NT2/D1 (cell line): Measurements from ENCODE around the gene SETD6.

Experiments used
- DNase-seq: peaks from one replicate; pipeline ENCODE4 v3.0.0-alpha.2; 2011; ENCODE audit warnings: low read depth, low spot score
- H3K27me3 ChIP-seq: 2 replicates; pipeline ENCODE4 v1.6.0; 2011; ENCODE audit warnings: mild to moderate bottlenecking; ENCODE audit not compliant: insufficient read length, insufficient read depth
- H3K36me3 ChIP-seq: 2 replicates; pipeline ENCODE4 v1.6.1; 2011; ENCODE audit warnings: mild to moderate bottlenecking, low read length, mixed read lengths; ENCODE audit not compliant: insufficient read depth, insufficient read length
- H3K4me1 ChIP-seq: 2 replicates; pipeline ENCODE4 v1.5.1; 2011; ENCODE audit not compliant: insufficient read depth, insufficient read length
- H3K4me3 ChIP-seq: 2 replicates; pipeline ENCODE4 v1.5.1; 2011; ENCODE audit warnings: low read depth; ENCODE audit not compliant: insufficient read length
- H3K9ac ChIP-seq: 2 replicates; pipeline ENCODE4 v1.6.0; 2011; ENCODE audit warnings: low read depth; ENCODE audit not compliant: insufficient read length
- H3K9me3 ChIP-seq: 2 replicates; pipeline ENCODE4 v1.5.1; 2011; ENCODE audit warnings: mild to moderate bottlenecking, low read length; ENCODE audit not compliant: insufficient read depth
- SUZ12 ChIP-seq: IDR thresholded peaks from 2 replicates; pipeline ENCODE4 v1.6.1; 2011; ENCODE audit not compliant: insufficient read length, insufficient read depth; ENCODE audit errors: extremely low read depth
- YY1 ChIP-seq: IDR thresholded peaks from 2 replicates; pipeline ENCODE4 v1.6.1; 2011; ENCODE audit not compliant: insufficient read length, insufficient read depth
- ZNF274 ChIP-seq: IDR thresholded peaks from 2 replicates; pipeline ENCODE4 v1.6.1; 2011; ENCODE audit warnings: mild to moderate bottlenecking, low read depth, low read length

SETD6 gene

DNA sequence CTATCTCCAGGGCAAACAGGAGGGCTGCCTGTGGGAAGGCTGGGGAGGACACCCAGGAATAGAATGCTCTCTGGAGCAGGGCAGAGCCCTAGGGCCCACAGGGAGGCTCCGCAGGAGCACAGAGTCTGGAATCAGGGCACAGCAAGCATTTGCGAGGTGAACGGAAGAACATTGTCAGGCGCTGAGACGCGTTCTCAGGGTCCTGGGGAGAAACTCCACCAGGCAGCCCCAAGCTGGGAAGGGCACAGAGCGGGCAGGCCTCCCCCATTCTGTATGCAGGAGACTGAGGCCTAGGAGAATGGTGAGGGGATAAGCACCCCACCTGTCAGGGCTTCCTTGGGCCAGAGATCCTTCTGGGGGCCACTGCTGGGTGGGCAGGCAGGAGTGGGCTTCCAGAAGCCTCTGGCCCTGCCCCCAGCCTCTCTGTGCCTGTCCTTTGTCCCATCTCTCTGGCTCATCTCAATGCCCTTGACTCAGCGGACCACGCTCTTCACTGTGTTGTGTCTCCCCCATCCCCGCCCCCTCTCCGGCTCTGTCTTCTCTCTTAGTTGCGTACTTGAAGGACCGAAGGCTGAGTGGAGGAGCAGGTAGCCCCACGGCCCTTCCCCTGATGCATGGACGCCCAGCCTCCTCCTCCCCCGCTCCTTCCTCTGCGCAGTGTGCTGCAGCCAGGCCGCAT is 5.1 kb upstream of the SETD6 start:
- H3K27me3 ChIP-seq = no peaks in the 10 kb centered on the region
- H3K36me3 ChIP-seq = peaks cover 32% of the 10 kb centered on the region
- TF ChIP-seq YY1 (no peak), SUZ12 (no peak), ZNF274 (no peak)
- H3K9me3 ChIP-seq = no peaks in the 10 kb centered on the region
- DNase-seq = no peak
- H3K9ac ChIP-seq = no peak overlapping the region
- H3K4me1 ChIP-seq = peaks cover 18% of the 10 kb centered on the region
- no peak overlapping the region for H3K4me3 ChIP-seq

DNA sequence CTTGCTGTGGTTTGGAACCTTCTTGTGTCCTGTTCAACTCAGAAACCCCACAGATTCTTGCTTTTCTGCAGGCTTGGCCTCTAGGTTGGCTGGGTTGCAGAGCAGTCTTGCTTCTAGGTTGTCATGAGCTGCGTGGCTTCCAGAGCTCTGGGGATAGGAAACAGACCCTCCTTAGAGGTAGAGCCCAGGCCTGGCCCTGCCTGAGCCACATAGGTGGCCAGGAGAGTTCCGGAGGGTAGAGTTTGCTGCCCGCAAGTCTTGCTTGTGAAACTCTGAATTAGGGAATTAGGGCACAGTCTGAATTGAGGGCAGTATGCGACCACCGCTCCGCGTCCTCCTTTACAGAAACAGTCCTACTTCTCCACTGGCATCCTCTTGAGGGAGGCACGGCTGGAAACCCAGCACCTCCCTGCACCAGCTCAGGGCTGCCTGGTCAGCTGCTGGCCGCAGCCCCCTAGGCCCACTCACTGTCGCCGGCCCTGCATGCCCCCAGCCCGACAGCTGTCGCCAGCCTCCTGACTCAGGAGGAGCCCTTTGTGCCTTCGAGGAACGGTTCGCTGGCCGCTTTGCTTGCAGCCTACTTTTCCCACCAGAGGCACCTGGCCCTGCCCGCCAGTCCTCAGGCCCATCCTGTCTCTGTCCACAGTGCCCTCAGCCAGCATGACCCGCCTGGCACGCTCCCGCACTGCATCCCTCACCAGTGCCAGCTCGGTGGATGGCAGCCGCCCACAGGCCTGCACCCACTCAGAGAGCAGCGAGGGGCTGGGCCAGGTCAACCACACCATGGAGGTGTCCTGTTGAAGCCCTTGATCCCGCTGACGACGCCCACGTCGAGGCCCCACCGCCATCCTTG is 4.3 kb upstream of the SETD6 start:
- Histone ChIP-seq H3K4me3 (no peak overlapping the region), H3K27me3 (no peaks in the 10 kb centered on the region), H3K36me3 (peaks cover 32% of the 10 kb centered on the region), H3K4me1 (peaks cover 18% of the 10 kb centered on the region), H3K9ac (peak overlapping the region; percentile 46), H3K9me3 (no peaks in the 10 kb centered on the region)
- DNase-seq = no peak
- TF ChIP-seq SUZ12 (no peak), ZNF274 (no peak), YY1 (no peak)

DNA sequence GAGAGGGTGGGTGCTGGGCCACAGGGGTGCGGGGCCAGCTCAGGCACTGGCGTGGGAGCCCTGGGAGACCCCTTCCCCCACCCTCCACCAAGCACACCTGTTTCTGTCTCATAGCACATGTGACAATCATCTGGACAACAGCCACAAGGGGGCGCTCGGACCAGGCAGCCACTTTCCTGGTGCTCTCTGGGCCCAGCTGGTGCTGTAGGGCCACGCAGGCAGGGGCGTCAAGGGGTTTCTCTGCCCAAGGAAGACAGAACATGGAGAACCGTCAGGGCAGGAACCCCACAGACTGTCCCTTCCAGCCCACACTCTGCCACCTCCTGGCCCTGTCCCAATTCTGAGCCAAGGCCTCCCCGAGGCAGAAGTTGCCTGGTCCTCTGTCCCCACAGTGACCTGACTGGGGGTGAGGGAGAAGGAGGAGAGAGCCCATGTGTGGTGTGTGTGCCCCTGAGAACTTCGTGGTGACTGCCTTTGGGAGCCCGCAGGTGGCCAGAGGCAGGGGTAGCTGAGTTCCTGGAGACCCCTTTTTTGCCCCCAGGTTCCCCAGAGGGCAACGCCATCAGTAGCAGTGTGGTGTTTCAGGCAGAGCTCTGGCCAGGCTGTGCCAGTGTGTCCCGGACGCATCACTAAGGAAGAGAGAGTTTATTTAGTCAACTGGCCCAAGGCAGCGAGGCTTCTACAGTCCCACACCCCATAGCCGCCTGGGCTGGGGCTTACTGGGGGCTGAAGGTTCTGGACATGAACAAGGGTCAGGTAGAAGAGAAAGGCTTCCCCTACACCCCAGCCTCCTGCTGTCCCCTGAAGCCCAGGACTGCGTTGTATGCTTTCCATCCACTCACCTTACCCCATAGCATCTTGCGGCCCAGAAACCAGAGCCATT is 3.1 kb upstream of the SETD6 start:
- peak overlapping the region; percentile 56 for H3K9ac ChIP-seq
- no peak for TF ChIP-seq SUZ12
- no peak for TF ChIP-seq ZNF274
- H3K36me3 ChIP-seq = peaks cover 43% of the 10 kb centered on the region
- DNase-seq = no peak
- H3K27me3 ChIP-seq = no peaks in the 10 kb centered on the region
- no peak overlapping the region for H3K4me3 ChIP-seq
- peaks cover 24% of the 10 kb centered on the region for H3K4me1 ChIP-seq
- no peaks in the 10 kb centered on the region for H3K9me3 ChIP-seq

DNA sequence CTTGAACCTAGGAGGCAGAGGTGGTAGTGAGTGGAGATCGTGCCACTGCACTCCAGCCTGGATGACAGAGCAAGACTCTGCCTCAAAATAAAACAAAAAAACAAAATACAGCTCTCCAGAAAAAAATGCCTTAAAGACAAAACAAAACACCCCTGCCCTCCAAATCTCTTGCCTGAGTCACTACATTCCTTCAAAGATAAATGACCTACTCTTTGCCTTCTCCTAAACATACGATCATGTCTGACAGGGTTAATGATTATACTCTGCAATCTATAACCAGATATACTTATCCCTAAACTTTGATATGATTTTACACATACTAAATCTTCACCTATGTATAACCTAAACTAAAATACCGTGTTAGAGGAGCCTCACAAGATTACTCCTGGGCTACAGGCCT is 1.4 kb upstream of the SETD6 start:
- Histone ChIP-seq H3K4me1 (peaks cover 24% of the 10 kb centered on the region), H3K27me3 (no peaks in the 10 kb centered on the region), H3K9me3 (no peaks in the 10 kb centered on the region), H3K36me3 (peaks cover 60% of the 10 kb centered on the region), H3K4me3 (no peak overlapping the region), H3K9ac (peak overlapping the region; percentile 39)
- DNase-seq = no peak
- TF ChIP-seq ZNF274 = no peak

DNA sequence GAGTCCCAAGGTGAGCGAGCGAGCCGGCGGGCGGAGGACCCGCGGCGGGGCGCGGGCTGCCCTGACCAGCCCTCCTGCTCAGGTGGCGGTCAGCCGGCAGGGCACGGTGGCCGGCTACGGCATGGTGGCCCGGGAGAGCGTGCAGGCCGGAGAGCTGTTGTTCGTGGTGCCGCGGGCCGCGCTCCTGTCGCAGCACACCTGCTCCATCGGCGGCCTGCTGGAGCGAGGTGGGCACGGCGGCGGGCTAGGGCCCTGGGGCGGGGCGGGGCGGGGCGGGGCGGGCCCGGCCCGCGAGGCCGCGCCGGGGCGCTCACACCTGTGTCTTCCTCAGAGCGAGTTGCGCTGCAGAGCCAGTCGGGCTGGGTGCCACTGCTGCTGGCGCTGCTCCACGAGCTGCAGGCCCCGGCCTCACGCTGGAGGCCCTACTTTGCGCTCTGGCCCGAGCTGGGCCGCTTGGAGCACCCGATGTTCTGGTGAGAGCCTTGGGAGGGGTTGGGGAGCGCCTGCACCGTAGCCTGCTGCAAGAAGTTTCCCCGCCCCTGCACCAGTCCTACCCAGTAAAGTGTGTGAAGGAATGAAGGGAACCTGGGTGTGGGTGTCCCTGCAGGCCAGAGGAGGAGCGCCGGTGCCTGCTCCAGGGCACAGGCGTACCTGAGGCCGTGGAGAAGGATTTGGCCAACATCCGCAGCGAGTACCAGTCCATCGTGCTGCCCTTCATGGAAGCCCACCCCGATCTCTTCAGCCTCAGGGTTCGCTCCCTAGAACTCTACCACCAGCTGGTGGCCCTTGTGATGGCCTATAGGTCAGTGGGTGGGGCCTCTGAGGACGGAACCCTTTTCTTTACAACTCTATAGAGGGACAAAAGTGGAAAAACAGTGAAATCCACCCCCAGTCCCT is 802 bp downstream of the SETD6 start:
- Histone ChIP-seq H3K4me3 (peak overlapping the region; percentile 98), H3K9me3 (no peaks in the 10 kb centered on the region), H3K36me3 (peaks cover 60% of the 10 kb centered on the region), H3K27me3 (no peaks in the 10 kb centered on the region), H3K9ac (peak overlapping the region; percentile 98), H3K4me1 (peaks cover 12% of the 10 kb centered on the region)
- no peak for DNase-seq
- TF ChIP-seq YY1 = no peak
- TF ChIP-seq ZNF274 = no peak
- no peak for TF ChIP-seq SUZ12

DNA sequence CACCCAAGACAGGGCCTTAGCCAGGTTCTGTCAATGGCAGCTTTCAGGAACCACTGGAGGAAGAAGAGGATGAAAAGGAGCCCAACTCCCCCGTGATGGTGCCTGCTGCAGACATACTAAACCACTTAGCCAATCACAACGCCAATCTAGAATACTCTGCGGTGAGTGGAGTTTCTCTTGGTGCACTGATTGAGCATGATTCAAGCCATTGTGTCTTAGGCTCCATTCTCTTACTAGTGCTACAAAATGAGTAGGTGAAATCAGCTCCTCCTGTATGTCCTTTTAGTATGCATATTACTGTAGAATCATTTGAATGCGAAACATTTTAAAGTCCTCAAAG is 1.4 kb downstream of the SETD6 start:
- no peak for DNase-seq
- Histone ChIP-seq H3K36me3 (peaks cover 61% of the 10 kb centered on the region), H3K9ac (peak overlapping the region; percentile 77), H3K4me3 (peak overlapping the region; percentile 98), H3K9me3 (no peaks in the 10 kb centered on the region), H3K4me1 (peaks cover 9% of the 10 kb centered on the region), H3K27me3 (no peaks in the 10 kb centered on the region)
- TF ChIP-seq ZNF274 (no peak), YY1 (no peak), SUZ12 (no peak)
